ENCODE measurements around the gene PKHD1. TPM values are rescaled to one million over a fixed set of nuclear protein-coding genes. Genes with fewer than 3 reads are reported as not detected.

Gene PKHD1
- total RNA-seq, 1 experiment from 2014 or later, result not detected

- DNase-seq (ENCODE audit: unreplicated experiment), result no peak
- ChIA-PET POLR2A (no interaction called here), CTCF (no interaction called here)
- no peak overlapping the region for H3K27ac Mint-ChIP-seq (ENCODE audit: low read depth, unreplicated experiment)
- no peaks in the 10 kb centered on the region for H3K9me3 Mint-ChIP-seq (ENCODE audit: unreplicated experiment)
- H3K36me3 Mint-ChIP-seq (ENCODE audit: insufficient read depth, unreplicated experiment), result no peaks in the 10 kb centered on the region
- H3K4me3 Mint-ChIP-seq (ENCODE audit: unreplicated experiment), result no peak overlapping the region
- intact Hi-C loops (cut with micrococcal nuclease), result no loop called here
- no peak for TF ChIP-seq CTCF (IDR thresholded peaks at IDR 0.05; ENCODE audit: unreplicated experiment)
- no TSS peak for BruUV-seq (replicated peaks)
- H3K27me3 Mint-ChIP-seq (ENCODE audit: insufficient read depth, unreplicated experiment), result no peaks in the 10 kb centered on the region
- H3K4me1 Mint-ChIP-seq (ENCODE audit: insufficient read depth, unreplicated experiment), result peaks cover 8% of the 10 kb centered on the region
These were observed 47.8 kb upstream of the PKHD1 start for GRCh38 chr6:52135217-52135616.

- Mint-ChIP-seq H3K4me3 (ENCODE audit: unreplicated experiment) (no peak overlapping the region), H3K4me1 (ENCODE audit: insufficient read depth, unreplicated experiment) (peaks cover 10% of the 10 kb centered on the region), H3K27me3 (ENCODE audit: insufficient read depth, unreplicated experiment) (no peaks in the 10 kb centered on the region), H3K36me3 (ENCODE audit: insufficient read depth, unreplicated experiment) (no peaks in the 10 kb centered on the region), H3K9me3 (ENCODE audit: unreplicated experiment) (no peaks in the 10 kb centered on the region), H3K27ac (ENCODE audit: low read depth, unreplicated experiment) (no peak overlapping the region)
- DNase-seq (ENCODE audit: unreplicated experiment), result no peak
- POLR2A ChIA-PET, result no interaction called here
- no TSS peak for BruUV-seq (replicated peaks)
- CTCF ChIA-PET, result interaction anchor here (1.7 kb wide), 1 partner anchor 12 kb away, joined by 6 read pairs; no protein-coding TSS in a partner anchor
- no peak for TF ChIP-seq CTCF (IDR thresholded peaks at IDR 0.05; ENCODE audit: unreplicated experiment)
- intact Hi-C loops (cut with micrococcal nuclease), result no loop called here
These were observed 46.6 kb upstream of the PKHD1 start for GRCh38 chr6:52134011-52134410.

- BruUV-seq (replicated peaks), result no TSS peak
- no peaks in the 10 kb centered on the region for H3K36me3 Mint-ChIP-seq (ENCODE audit: insufficient read depth, unreplicated experiment)
- intact Hi-C loops (cut with micrococcal nuclease), result no loop called here
- H3K4me3 Mint-ChIP-seq (ENCODE audit: unreplicated experiment), result no peak overlapping the region
- no peak for TF ChIP-seq CTCF (IDR thresholded peaks at IDR 0.05; ENCODE audit: unreplicated experiment)
- CTCF ChIA-PET, result interaction anchor here (0.6 to 1.7 kb wide), 3 partner anchors 13 to 306 kb away, joined by 3 to 6 read pairs (median 6); no protein-coding TSS in a partner anchor
- no peak overlapping the region for H3K27ac Mint-ChIP-seq (ENCODE audit: low read depth, unreplicated experiment)
- POLR2A ChIA-PET, result interaction anchor here (1.4 kb wide), 1 partner anchor 21 kb away, joined by 4 read pairs; no protein-coding TSS in a partner anchor
- H3K27me3 Mint-ChIP-seq (ENCODE audit: insufficient read depth, unreplicated experiment), result no peaks in the 10 kb centered on the region
- H3K4me1 Mint-ChIP-seq (ENCODE audit: insufficient read depth, unreplicated experiment), result peaks cover 10% of the 10 kb centered on the region
- DNase-seq (ENCODE audit: unreplicated experiment), result no peak
- H3K9me3 Mint-ChIP-seq (ENCODE audit: unreplicated experiment), result no peaks in the 10 kb centered on the region
These were observed 45.9 kb upstream of the PKHD1 start for GRCh38 chr6:52133324-52133723.

GRCh38 chr6:52132292-52132691, 44.9 kb upstream of the PKHD1 start:
- Mint-ChIP-seq H3K27me3 (ENCODE audit: insufficient read depth, unreplicated experiment) (no peaks in the 10 kb centered on the region), H3K4me1 (ENCODE audit: insufficient read depth, unreplicated experiment) (peaks cover 10% of the 10 kb centered on the region), H3K4me3 (ENCODE audit: unreplicated experiment) (no peak overlapping the region), H3K36me3 (ENCODE audit: insufficient read depth, unreplicated experiment) (no peaks in the 10 kb centered on the region), H3K27ac (ENCODE audit: low read depth, unreplicated experiment) (no peak overlapping the region), H3K9me3 (ENCODE audit: unreplicated experiment) (no peaks in the 10 kb centered on the region)
- intact Hi-C loops (cut with micrococcal nuclease), result no loop called here
- BruUV-seq (replicated peaks), result no TSS peak
- ChIA-PET POLR2A (interaction anchor here (0.6 to 1.4 kb wide), 3 partner anchors 22 to 1867 kb away, joined by 3 to 4 read pairs (median 3); no protein-coding TSS in a partner anchor), CTCF (interaction anchor here (0.6 to 1.7 kb wide), 3 partner anchors 14 to 213 kb away, joined by 3 to 6 read pairs (median 6); no protein-coding TSS in a partner anchor)
- DNase-seq (ENCODE audit: unreplicated experiment), result no peak
- no peak for TF ChIP-seq CTCF (IDR thresholded peaks at IDR 0.05; ENCODE audit: unreplicated experiment)

Measured in MCF 10A (cell line).